ENCODE data around the gene HBP1.

DNA sequence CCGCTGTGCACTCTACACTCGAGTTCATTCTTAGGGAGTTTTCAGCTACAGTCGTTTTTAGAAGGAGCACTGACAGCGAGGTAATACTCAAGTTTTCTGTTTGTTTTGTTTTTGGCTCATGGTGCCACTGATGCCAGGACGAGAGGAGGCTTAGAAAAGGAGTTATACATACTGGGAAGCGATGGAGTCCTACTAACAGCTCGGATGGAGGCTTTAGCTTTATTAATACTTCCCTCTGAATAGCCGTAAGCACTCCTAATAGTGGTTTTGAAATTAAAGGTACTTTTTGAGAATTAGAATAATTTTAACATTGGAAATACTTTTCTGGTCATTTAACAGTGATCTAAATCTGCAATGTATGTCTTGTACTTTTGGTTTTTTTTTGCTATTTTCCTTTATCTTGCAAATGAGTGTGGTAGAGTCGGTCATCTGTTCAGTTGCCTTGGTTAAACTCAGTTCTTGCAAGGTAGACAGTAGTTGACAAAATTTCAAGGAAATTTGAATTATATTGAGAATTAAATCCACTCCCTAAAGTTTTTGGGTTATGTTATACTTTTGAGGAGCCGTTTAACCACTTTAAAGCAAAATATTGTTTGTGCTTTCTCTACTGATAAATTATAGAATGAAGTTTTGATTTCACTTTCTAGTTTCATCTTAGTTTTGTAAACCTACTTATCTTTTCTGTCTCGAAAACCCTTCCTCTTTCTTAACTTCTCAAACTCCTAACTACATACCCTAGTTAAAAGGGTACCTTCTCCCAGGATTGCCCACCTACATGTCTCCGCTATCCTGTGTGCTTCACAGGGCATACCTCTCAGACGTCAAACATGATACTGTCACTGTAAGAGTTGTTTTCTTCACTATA lies 1.5 kb downstream of the HBP1 start:
- TF ChIP-seq, protein P1, sequence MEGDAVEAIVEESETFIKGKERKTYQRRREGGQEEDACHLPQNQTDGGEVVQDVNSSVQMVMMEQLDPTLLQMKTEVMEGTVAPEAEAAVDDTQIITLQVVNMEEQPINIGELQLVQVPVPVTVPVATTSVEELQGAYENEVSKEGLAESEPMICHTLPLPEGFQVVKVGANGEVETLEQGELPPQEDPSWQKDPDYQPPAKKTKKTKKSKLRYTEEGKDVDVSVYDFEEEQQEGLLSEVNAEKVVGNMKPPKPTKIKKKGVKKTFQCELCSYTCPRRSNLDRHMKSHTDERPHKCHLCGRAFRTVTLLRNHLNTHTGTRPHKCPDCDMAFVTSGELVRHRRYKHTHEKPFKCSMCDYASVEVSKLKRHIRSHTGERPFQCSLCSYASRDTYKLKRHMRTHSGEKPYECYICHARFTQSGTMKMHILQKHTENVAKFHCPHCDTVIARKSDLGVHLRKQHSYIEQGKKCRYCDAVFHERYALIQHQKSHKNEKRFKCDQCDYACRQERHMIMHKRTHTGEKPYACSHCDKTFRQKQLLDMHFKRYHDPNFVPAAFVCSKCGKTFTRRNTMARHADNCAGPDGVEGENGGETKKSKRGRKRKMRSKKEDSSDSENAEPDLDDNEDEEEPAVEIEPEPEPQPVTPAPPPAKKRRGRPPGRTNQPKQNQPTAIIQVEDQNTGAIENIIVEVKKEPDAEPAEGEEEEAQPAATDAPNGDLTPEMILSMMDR (conservative IDR thresholded peaks at IDR 0.05; ENCODE audit: low read length) = no peak; the same call in 1 of the 2 replicates
- no peak for TF ChIP-seq EZH2phosphoT487 (IDR thresholded peaks at IDR 0.05; ENCODE audit: borderline replicate concordance, low read depth, low read length)

All from OCI-LY7 (cell line).